ENCODE measurements around the gene CD200.

The CD200 gene

DNA sequence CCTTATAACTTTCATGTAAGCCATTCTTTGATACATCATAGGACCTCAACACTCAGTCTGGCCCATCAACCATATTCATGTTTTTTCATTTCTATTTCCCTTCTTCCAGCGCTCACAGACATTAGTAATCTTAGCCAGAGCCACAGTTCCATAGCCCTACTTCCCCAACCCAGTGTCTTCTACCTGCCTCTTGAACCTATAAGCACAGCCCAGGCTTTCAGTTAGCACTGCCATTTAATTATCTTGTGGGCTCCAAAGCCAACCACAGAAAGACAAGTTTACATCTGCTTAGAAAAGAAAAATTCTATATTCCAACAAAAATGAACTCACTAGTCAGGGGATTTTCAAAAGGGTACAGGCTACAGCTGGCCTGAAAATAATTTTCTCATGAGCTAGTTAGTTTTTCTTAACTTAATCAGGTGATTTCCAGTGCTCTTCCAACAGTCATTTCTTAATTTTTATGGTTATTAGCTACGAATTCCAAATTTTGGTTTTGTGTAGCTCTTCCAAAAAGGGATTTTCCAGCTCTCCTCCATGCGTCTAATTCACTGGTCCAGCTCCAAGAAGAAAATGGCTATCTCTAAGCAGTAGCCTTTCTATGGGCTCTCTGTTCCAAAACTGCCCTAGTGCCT is 13.7 kb downstream of the CD200 start:
- no peak overlapping the region for H2AFZ ChIP-seq (ENCODE audit: low read length)
- no peaks in the 10 kb centered on the region for H3K79me2 ChIP-seq (ENCODE audit: low read length)
- no peaks in the 10 kb centered on the region for H3K9me3 ChIP-seq (replicated peaks; ENCODE audit: insufficient read depth, low read length)
- H3K27me3 ChIP-seq (replicated peaks; ENCODE audit: insufficient read depth, low read length): no peaks in the 10 kb centered on the region
- H3K4me3 ChIP-seq (ENCODE audit: low read length): no peak overlapping the region
- H3K4me1 ChIP-seq (ENCODE audit: low read length): no peaks in the 10 kb centered on the region
- H3K9ac ChIP-seq (ENCODE audit: low read length): no peak overlapping the region
- no peaks in the 10 kb centered on the region for H4K20me1 ChIP-seq (ENCODE audit: insufficient read depth, low read length)
- H3K9me2 ChIP-seq (replicated peaks; ENCODE audit: insufficient read depth, low read length): no peaks in the 10 kb centered on the region
- no peak for DNase-seq
- H3K36me3 ChIP-seq (replicated peaks; ENCODE audit: insufficient read depth, low read length): no peaks in the 10 kb centered on the region
- no peak overlapping the region for H3K4me2 ChIP-seq (ENCODE audit: low read depth, low read length)
- H3K27ac ChIP-seq (ENCODE audit: low read length): no peak overlapping the region
- no peaks in the 10 kb centered on the region for H3F3A ChIP-seq (ENCODE audit: insufficient read depth, low read length)
- no peak for TF ChIP-seq EZH2 (optimal IDR thresholded peaks at IDR 0.05; ENCODE audit: low read depth, low read length)
- TF ChIP-seq, protein P1, sequence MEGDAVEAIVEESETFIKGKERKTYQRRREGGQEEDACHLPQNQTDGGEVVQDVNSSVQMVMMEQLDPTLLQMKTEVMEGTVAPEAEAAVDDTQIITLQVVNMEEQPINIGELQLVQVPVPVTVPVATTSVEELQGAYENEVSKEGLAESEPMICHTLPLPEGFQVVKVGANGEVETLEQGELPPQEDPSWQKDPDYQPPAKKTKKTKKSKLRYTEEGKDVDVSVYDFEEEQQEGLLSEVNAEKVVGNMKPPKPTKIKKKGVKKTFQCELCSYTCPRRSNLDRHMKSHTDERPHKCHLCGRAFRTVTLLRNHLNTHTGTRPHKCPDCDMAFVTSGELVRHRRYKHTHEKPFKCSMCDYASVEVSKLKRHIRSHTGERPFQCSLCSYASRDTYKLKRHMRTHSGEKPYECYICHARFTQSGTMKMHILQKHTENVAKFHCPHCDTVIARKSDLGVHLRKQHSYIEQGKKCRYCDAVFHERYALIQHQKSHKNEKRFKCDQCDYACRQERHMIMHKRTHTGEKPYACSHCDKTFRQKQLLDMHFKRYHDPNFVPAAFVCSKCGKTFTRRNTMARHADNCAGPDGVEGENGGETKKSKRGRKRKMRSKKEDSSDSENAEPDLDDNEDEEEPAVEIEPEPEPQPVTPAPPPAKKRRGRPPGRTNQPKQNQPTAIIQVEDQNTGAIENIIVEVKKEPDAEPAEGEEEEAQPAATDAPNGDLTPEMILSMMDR (IDR thresholded peaks at IDR 0.05; ENCODE audit: low read length): no peak
- TF ChIP-seq EZH2phosphoT487 (IDR thresholded peaks at IDR 0.05; ENCODE audit: low read length): no peak

DNA sequence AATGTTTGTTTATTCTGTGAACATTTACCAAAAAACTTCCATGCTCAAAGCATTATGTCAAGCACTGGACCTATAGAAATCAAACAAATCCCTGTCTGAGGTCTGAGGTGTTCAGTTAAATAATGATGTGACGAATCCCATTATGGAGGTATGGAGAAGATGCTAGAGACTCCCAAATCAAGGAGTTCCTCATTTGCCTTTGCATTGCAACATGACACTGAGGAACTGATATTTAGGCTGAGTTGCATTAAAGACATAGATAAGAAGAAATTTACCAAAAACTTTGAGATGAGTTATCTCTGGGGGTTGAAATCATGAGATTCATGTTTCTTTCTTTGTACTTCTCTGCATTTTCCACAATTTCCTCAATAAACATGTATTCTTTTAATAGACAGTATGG is 16.0 kb downstream of the CD200 start:
- Histone ChIP-seq H3K27ac (ENCODE audit: low read length) (no peak overlapping the region), H3K9ac (ENCODE audit: low read length) (no peak overlapping the region), H3K36me3 (replicated peaks; ENCODE audit: insufficient read depth, low read length) (no peaks in the 10 kb centered on the region), H4K20me1 (ENCODE audit: insufficient read depth, low read length) (no peaks in the 10 kb centered on the region), H3K9me2 (replicated peaks; ENCODE audit: insufficient read depth, low read length) (no peaks in the 10 kb centered on the region), H3K79me2 (ENCODE audit: low read length) (no peaks in the 10 kb centered on the region), H3F3A (ENCODE audit: insufficient read depth, low read length) (no peaks in the 10 kb centered on the region), H3K4me3 (ENCODE audit: low read length) (no peak overlapping the region), H3K4me2 (ENCODE audit: low read depth, low read length) (no peak overlapping the region), H3K9me3 (replicated peaks; ENCODE audit: insufficient read depth, low read length) (no peaks in the 10 kb centered on the region), H2AFZ (ENCODE audit: low read length) (no peak overlapping the region), H3K27me3 (replicated peaks; ENCODE audit: insufficient read depth, low read length) (no peaks in the 10 kb centered on the region), H3K4me1 (ENCODE audit: low read length) (no peaks in the 10 kb centered on the region)
- DNase-seq: no peak
- TF ChIP-seq, protein P1 (IDR thresholded peaks at IDR 0.05; ENCODE audit: low read length): no peak
- TF ChIP-seq EZH2 (optimal IDR thresholded peaks at IDR 0.05; ENCODE audit: low read depth, low read length): no peak
- no peak for TF ChIP-seq EZH2phosphoT487 (IDR thresholded peaks at IDR 0.05; ENCODE audit: low read length)

DNA sequence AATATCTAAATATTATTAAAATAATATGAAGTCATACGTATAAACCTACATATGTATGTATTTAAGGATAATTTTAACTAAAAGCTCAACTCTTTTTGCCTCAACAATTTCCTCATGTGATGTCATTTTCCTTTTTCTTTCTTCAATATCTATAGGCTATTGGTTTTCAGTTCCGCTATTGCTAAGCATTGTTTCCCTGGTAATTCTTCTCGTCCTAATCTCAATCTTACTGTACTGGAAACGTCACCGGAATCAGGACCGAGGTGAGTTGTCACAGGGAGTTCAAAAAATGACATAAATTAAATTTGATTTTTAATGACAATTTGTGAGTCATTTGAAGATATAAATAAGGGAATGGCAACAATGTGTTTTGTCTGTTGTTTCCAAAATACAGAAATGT is 16.6 kb downstream of the CD200 start:
- H3F3A ChIP-seq (ENCODE audit: insufficient read depth, low read length): no peaks in the 10 kb centered on the region
- no peak for TF ChIP-seq EZH2phosphoT487 (IDR thresholded peaks at IDR 0.05; ENCODE audit: low read length)
- TF ChIP-seq EZH2 (optimal IDR thresholded peaks at IDR 0.05; ENCODE audit: low read depth, low read length): no peak
- TF ChIP-seq, protein P1 (IDR thresholded peaks at IDR 0.05; ENCODE audit: low read length): no peak
- no peak overlapping the region for H3K4me3 ChIP-seq (ENCODE audit: low read length)
- H3K27ac ChIP-seq (ENCODE audit: low read length): no peak overlapping the region
- H3K9me3 ChIP-seq (replicated peaks; ENCODE audit: insufficient read depth, low read length): no peaks in the 10 kb centered on the region
- H3K36me3 ChIP-seq (replicated peaks; ENCODE audit: insufficient read depth, low read length): no peaks in the 10 kb centered on the region
- DNase-seq: no peak
- no peak overlapping the region for H3K9ac ChIP-seq (ENCODE audit: low read length)
- H3K79me2 ChIP-seq (ENCODE audit: low read length): no peaks in the 10 kb centered on the region
- no peak overlapping the region for H3K4me2 ChIP-seq (ENCODE audit: low read depth, low read length)
- no peak overlapping the region for H2AFZ ChIP-seq (ENCODE audit: low read length)
- no peaks in the 10 kb centered on the region for H3K27me3 ChIP-seq (replicated peaks; ENCODE audit: insufficient read depth, low read length)
- H3K9me2 ChIP-seq (replicated peaks; ENCODE audit: insufficient read depth, low read length): no peaks in the 10 kb centered on the region
- no peaks in the 10 kb centered on the region for H3K4me1 ChIP-seq (ENCODE audit: low read length)
- no peaks in the 10 kb centered on the region for H4K20me1 ChIP-seq (ENCODE audit: insufficient read depth, low read length)
